Activated T-cell treated with anti-CD3 and anti-CD28 coated beads, Interleukin-2, amount 50 U/mL, for 24 hours (primary cell): ENCODE measurements around the gene SELENOO.
A peak's percentile ranks its signal among the peaks of the same experiment; 100 is the strongest.
"Not testable (repeated sequence)": the region's sequence is repeated elsewhere in the genome, so short reads cannot be mapped to it uniquely, and the experiment has no call there.

Experiments used
- DNase-seq: peaks from one replicate; pipeline ENCODE4 v3.0.0-alpha.2; 2020
- H3K27ac Mint-ChIP-seq: 2 replicates; pipeline ENCODE4 v1.8.0; 2020; ENCODE audit warnings: mild to moderate bottlenecking, mixed read lengths
- H3K27me3 Mint-ChIP-seq: 2 replicates; pipeline ENCODE4 v1.8.0; 2020; ENCODE audit warnings: mixed read lengths
- H3K36me3 Mint-ChIP-seq: 2 replicates; pipeline ENCODE4 v1.8.0; 2020; ENCODE audit warnings: low read depth, mixed read lengths
- H3K4me1 Mint-ChIP-seq: 2 replicates; pipeline ENCODE4 v1.8.0; 2020; ENCODE audit warnings: low read depth, mixed read lengths
- H3K4me3 Mint-ChIP-seq: 2 replicates; pipeline ENCODE4 v1.8.0; 2020; ENCODE audit warnings: mild to moderate bottlenecking, moderate library complexity, mixed read lengths
- H3K9me3 Mint-ChIP-seq: 2 replicates; pipeline ENCODE4 v1.8.0; 2020; ENCODE audit warnings: mixed read lengths

SELENOO gene, protein sequence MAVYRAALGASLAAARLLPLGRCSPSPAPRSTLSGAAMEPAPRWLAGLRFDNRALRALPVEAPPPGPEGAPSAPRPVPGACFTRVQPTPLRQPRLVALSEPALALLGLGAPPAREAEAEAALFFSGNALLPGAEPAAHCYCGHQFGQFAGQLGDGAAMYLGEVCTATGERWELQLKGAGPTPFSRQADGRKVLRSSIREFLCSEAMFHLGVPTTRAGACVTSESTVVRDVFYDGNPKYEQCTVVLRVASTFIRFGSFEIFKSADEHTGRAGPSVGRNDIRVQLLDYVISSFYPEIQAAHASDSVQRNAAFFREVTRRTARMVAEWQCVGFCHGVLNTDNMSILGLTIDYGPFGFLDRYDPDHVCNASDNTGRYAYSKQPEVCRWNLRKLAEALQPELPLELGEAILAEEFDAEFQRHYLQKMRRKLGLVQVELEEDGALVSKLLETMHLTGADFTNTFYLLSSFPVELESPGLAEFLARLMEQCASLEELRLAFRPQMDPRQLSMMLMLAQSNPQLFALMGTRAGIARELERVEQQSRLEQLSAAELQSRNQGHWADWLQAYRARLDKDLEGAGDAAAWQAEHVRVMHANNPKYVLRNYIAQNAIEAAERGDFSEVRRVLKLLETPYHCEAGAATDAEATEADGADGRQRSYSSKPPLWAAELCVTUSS

DNA sequence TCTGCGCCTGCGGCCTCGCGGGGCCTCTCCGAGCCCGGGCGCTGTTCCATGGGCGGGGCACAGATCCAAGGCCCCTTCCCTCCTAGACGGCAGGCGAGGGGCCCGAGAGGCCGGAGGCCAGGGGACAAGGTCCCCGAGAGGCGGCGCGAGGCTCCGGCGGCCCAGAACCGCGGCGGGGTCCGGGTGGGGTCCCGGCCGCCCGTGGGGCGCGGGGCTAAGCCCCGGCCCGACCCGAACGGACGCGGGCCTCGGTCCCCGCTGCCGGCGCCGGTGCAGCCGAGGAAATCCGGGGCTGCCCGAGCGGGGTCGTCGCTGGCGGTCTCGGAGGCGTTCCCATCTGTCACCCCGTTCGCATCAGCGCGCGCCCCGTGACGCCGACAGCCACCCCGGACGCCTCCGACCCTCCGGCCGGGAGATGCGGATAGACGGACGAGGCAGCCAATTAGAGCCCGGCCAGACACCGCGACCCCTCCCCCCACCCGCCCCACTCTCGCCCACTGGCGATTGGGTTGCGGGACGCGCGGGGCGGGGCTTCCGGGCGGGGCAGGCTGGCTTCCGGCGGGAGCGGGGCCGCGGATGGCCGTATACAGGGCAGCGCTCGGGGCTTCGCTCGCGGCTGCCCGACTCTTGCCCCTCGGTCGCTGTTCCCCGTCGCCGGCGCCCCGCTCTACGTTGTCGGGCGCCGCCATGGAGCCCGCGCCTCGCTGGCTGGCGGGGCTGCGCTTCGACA lies at the start of gene SELENOO:
Gene SELENOO, plus strand, starts transcription at position 551 of the 730 bp plus-strand sequence. Its CDS starts 26 bp downstream, at position 577.
- H3K9me3 Mint-ChIP-seq = no peaks in the 10 kb centered on the region

GRCh38 chr22:50151571-50152537 lies 49.0 kb upstream of the SELENOO start:
- Mint-ChIP-seq H3K9me3 (no peaks in the 10 kb centered on the region), H3K36me3 (no peaks in the 10 kb centered on the region), H3K27ac (no peak overlapping the region), H3K27me3 (peaks cover 3% of the 10 kb centered on the region), H3K4me3 (no peak overlapping the region), H3K4me1 (peaks cover 3% of the 10 kb centered on the region)
- no peak for DNase-seq

More for the DNA sequence above, at the start of gene SELENOO:
- Mint-ChIP-seq H3K4me3 (peak within 1 kb of the TSS; percentile 86), H3K36me3 (peaks cover 62% of the 10 kb centered on the region), H3K4me1 (peaks cover 37% of the 10 kb centered on the region), H3K27me3 (no peaks in the 10 kb centered on the region), H3K27ac (peak within 1 kb of the TSS; percentile 84)
- DNase-seq = peak; percentile 92

- Mint-ChIP-seq H3K4me3 (no peak overlapping the region), H3K4me1 (peaks cover 3% of the 10 kb centered on the region), H3K27me3 (peaks cover 3% of the 10 kb centered on the region), H3K27ac (no peak overlapping the region), H3K9me3 (no peaks in the 10 kb centered on the region), H3K36me3 (no peaks in the 10 kb centered on the region)
- DNase-seq = no peak
Measured at GRCh38 chr22:50153056-50153755, 47.6 kb upstream of the SELENOO start.

DNA sequence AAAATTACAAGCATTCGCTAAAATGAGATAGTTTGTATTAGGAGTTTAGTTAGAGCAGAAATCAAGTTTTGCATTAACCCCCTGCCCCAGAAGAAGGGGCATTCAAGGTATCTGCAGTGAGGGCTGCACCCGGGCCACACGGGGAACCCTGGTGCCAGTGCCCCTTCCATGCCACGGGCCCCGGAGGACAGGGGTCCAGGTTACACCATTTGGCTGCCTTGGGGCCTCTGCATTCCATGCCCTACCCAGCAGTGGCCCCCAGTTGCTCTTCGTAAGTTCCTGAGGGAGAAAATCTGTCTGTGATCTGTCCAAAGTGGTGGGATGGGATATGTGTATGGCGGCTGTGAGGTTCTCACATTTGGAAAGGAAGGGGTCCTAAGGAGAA lies 47.1 kb upstream of the SELENOO start:
- Mint-ChIP-seq H3K4me3 (no peak overlapping the region), H3K9me3 (no peaks in the 10 kb centered on the region), H3K27me3 (peaks cover 3% of the 10 kb centered on the region), H3K36me3 (no peaks in the 10 kb centered on the region), H3K4me1 (peaks cover 3% of the 10 kb centered on the region), H3K27ac (no peak overlapping the region)
- DNase-seq = no peak

DNA sequence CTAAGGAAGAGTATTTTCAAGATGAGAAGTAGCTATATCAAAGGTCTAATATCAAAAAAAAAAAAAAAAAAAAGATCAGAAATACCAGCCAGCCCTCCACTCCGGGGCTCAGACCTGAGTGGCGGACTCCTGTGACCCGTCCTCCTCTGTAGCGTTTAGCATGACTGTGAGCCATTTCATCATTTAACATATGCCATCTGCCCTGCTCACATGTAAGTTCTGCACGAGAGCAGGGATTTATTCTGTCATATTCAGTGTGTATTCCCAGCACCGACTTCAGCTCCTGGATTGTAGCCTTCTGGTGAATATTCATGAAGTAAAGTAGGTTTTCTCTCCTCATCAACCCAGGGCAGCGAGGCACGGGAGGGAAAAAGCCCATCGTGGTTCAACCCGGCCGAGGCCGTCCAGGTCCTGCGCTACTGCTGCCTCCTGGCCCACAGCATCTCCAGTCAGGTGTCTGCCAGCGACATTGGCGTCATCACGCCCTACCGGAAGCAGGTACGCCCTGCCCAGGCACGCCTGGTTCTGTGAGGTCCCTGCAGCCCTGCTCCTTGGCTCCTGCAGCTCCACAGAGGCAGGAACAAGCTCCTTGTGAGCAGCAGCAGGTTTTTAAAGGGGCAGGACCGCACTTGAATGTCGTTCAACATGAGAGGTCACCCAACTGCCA lies 43.0 kb upstream of the SELENOO start:
- H3K36me3 Mint-ChIP-seq = no peaks in the 10 kb centered on the region
- H3K27ac Mint-ChIP-seq = no peak overlapping the region
- no peaks in the 10 kb centered on the region for H3K9me3 Mint-ChIP-seq
- no peak overlapping the region for H3K4me3 Mint-ChIP-seq
- no peaks in the 10 kb centered on the region for H3K4me1 Mint-ChIP-seq
- DNase-seq = no peak
- peaks cover 15% of the 10 kb centered on the region for H3K27me3 Mint-ChIP-seq

DNA sequence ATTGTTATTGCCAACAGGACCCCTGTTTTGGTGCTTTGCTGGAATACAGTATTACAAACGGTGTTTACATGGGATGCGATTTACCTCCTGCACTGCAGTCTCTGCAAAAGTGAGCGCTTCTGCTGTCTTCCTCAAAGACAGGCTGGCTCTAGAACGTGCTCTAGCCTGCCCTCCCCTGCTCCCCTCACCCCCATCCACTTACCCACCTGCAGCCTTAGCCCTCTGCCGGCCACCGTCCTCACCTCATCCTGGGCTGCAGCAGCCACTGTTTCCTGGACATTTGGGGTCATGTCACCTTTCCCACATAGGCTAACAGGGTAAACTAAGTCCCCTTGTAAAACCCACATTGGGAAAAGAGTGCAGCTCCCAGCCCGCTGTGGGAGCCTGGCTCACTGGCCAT lies 39.9 kb upstream of the SELENOO start:
- no peaks in the 10 kb centered on the region for H3K4me1 Mint-ChIP-seq
- no peaks in the 10 kb centered on the region for H3K9me3 Mint-ChIP-seq
- DNase-seq = no peak
- peaks cover 26% of the 10 kb centered on the region for H3K27me3 Mint-ChIP-seq
- no peak overlapping the region for H3K4me3 Mint-ChIP-seq
- H3K27ac Mint-ChIP-seq = no peak overlapping the region
- no peaks in the 10 kb centered on the region for H3K36me3 Mint-ChIP-seq

DNA sequence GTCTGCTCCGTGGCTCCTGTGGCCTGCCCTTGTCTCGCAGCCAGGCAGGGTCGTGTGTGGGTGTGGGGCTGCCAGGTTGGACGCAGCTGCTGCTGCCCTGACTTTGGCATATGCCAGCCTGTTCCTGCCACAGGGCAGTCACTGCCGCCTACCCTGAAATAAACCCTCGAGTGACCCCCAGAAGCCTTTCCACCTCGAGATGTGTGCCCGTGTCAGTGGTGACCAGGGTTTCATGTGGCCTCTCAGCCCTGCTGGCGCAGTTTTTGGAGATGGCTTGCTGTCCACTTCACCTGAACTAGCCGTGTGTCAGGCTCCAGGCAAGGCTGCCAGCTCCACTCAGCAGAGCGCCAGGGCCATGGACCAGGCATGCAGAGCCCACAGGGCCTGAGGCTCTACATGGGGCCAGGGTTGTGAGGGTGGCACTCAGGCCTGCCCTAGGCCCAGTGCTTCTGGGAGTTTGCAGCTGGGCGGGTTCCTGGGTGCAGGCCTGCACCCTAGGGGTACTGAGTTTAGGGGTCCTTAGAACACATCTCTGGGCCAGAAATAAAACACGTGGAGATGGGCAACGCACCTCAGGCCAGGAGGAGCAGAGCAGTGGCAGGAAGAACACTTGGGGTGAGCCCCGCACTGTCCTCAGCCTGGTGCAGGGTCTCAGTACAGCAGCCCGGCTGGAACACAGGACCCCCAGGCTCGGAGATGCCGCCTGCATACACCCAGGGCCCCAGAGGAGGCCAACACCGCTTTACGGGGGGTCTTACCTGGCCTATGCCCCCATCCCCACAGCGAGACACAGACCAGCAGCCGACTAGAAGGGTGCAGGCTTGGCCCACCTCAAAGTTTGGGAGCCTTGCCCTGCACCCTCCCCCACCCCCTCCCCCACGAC lies 39.1 kb upstream of the SELENOO start:
- no peaks in the 10 kb centered on the region for H3K36me3 Mint-ChIP-seq
- no peak for DNase-seq
- H3K4me1 Mint-ChIP-seq = no peaks in the 10 kb centered on the region
- H3K27me3 Mint-ChIP-seq = peaks cover 26% of the 10 kb centered on the region
- no peak overlapping the region for H3K27ac Mint-ChIP-seq
- no peak overlapping the region for H3K4me3 Mint-ChIP-seq
- H3K9me3 Mint-ChIP-seq = no peaks in the 10 kb centered on the region

DNA sequence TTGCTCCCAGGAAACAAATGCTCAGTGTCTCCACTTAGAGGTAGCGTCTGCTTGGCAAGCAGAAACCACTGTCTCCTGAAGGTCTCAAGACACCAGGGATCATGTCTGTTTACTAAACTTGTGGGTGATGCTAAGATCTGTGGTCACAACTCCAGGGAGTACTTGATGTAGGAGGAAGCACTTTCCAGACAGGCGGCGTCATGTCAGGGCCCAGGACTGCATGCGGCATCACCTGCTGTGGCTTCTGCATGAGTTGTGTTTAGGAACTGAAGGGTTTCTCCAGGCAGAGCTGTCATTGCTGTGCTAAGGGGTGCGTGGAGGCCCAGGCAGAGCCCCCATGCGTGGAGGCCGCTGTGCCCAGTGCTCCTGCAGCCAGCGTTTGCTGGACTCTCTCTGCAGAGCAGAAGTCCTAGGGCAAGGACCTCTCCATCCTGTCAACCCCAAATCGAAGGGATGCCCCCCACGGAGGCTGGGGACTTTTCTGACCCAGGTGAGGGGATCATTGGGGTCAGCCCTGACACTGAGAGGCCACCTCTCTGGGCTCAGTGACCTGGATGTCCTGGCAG lies 38.3 kb upstream of the SELENOO start:
- Mint-ChIP-seq H3K27me3 (peaks cover 27% of the 10 kb centered on the region), H3K4me3 (no peak overlapping the region), H3K4me1 (no peaks in the 10 kb centered on the region), H3K9me3 (no peaks in the 10 kb centered on the region), H3K36me3 (no peaks in the 10 kb centered on the region), H3K27ac (no peak overlapping the region)
- DNase-seq = no peak

DNA sequence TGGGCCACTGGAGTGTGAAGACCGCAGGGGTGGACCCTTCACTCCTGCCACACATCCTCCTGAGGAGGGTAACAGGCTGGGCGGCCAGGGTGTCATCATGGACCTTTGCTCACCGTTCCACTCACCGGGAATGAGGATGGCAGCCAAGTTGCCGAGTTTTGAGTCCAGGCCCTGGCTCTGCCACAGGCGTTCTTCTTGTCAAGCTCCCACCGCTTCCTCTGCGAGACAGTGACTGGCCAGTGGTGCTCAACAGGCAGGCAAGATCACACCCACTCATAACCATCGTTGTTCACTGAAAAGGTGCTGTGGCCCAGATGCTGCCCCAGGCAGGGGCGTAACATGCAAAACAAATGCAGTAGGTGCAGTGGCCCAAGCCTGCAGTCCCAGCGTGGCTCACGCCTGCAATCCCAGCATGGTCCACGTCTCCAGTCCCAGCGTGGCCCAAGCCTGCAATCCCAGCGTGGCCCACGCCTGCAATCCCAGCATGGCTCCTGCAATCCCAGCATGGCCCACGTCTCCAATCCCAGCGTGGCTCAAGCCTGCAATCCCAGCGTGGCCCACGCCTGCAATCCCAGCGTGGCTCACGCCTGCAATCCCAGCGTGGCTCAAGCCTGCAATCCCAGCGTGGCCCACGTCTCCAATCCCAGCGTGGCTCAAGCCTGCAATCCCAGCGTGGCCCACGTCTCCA lies 35.2 kb upstream of the SELENOO start:
- DNase-seq = no peak
- peaks cover 9% of the 10 kb centered on the region for H3K4me1 Mint-ChIP-seq
- H3K27me3 Mint-ChIP-seq = peaks cover 41% of the 10 kb centered on the region
- no peak overlapping the region for H3K4me3 Mint-ChIP-seq
- H3K27ac Mint-ChIP-seq = no peak overlapping the region
- no peaks in the 10 kb centered on the region for H3K36me3 Mint-ChIP-seq
- no peaks in the 10 kb centered on the region for H3K9me3 Mint-ChIP-seq

DNA sequence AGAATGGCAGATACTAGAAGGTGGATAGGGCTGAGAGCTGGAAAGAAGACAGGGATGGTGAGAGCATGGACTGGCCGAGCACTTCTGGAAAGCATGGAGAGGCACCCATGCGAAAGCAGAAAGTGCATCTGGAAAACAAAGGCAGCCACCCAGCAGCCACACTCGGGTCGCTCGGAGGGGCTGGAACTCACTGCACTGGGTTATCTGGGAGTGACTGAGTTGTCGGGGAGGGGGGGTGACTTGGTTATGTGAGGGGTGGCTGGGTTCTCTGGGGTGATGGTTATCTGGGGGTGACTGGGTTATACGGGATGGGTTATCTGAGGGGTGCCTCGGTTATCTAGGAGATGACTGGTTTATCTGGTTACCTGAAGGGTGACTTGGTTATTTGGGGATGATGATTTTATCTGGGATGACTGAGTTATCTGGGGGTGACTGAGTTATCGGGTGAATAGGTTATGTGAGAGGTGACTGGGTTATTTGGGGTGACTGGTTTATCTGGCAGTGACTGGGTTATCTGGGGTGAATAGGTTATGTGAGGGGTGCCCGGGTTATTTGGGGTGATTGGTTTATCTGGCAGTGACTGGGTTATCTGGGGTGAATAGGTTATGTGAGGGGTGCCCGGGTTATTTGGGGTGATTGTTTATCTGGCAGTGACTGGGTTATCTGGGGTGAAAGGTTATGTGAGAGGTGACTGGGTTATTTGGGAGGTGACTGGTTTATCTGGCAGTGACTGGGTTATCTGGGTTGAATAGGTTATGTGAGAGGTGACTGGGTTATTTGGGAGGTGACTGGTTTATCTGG lies 32.9 kb upstream of the SELENOO start:
- no peak for DNase-seq
- Mint-ChIP-seq H3K27ac (no peak overlapping the region), H3K9me3 (no peaks in the 10 kb centered on the region), H3K4me3 (no peak overlapping the region), H3K4me1 (peaks cover 12% of the 10 kb centered on the region), H3K27me3 (peaks cover 47% of the 10 kb centered on the region), H3K36me3 (no peaks in the 10 kb centered on the region)

DNA sequence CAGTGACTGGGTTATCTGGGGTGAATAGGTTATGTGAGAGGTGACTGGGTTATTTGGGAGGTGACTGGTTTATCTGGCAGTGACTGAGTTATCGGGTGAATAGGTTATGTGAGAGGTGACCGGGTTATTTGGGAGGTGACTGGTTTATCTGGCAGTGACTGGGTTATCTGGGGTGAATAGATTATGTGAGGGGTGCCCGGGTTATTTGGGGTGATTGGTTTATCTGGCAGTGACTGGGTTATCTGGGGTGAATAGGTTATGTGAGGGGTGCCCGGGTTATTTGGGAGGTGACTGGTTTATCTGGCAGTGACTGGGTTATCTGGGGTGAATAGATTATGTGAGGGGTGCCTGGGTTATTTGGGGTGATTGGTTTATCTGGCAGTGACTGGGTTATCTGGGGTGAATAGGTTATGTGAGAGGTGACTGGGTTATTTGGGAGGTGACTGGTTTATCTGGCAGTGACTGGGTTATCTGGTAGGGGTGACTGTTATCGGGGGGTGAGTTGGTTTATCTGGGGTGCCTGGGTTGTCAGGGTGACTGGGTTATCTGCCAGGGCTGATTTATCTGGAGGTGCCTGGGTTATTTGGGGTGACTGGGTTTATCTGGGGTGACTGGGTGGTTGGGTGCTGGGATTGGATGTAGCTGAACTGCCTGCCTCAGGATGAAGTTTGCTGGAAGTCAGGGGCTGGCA lies 32.2 kb upstream of the SELENOO start:
- Mint-ChIP-seq H3K27me3 (peaks cover 52% of the 10 kb centered on the region), H3K4me3 (peak overlapping the region; percentile 63), H3K4me1 (peaks cover 12% of the 10 kb centered on the region), H3K27ac (peak overlapping the region; percentile 59)
- H3K9me3 Mint-ChIP-seq, H3K36me3 Mint-ChIP-seq, DNase-seq: not testable (repeated sequence)
